Measurements from ENCODE around the gene STXBP6. TPM values are rescaled to one million over a fixed set of nuclear protein-coding genes. Genes with fewer than 3 reads are reported as not detected.
A peak's percentile ranks its signal among the peaks of the same experiment; 100 is the strongest.
"Not testable (repeated sequence)": the region's sequence is repeated elsewhere in the genome, so short reads cannot be mapped to it uniquely, and the experiment has no call there.

STXBP6 gene
- total RNA-seq, 1 donor from 2014 or later: 1.7 TPM

- Mint-ChIP-seq H3K4me3 (ENCODE audit: unreplicated experiment) (no peak overlapping the region), H3K36me3 (ENCODE audit: low read depth) (no peaks in the 10 kb centered on the region), H3K9me3 (ENCODE audit: low read depth) (no peaks in the 10 kb centered on the region), H3K27me3 (ENCODE audit: low read depth) (no peaks in the 10 kb centered on the region), H3K27ac (ENCODE audit: unreplicated experiment) (no peak overlapping the region), H3K4me1 (ENCODE audit: low read depth) (peaks cover 46% of the 10 kb centered on the region)
- no peak for DNase-seq (ENCODE audit: low spot score)
- TF ChIP-seq CTCF (IDR thresholded peaks at IDR 0.05): no peak
These were observed 210.2 kb downstream of the STXBP6 start for GRCh38 chr14:24839617-24840203.

GRCh38 chr14:24838945-24839616 is 210.9 kb downstream of the STXBP6 start:
- Mint-ChIP-seq H3K4me3 (ENCODE audit: unreplicated experiment) (no peak overlapping the region), H3K9me3 (ENCODE audit: low read depth) (no peaks in the 10 kb centered on the region), H3K27ac (ENCODE audit: unreplicated experiment) (no peak overlapping the region), H3K4me1 (ENCODE audit: low read depth) (peaks cover 46% of the 10 kb centered on the region), H3K27me3 (ENCODE audit: low read depth) (no peaks in the 10 kb centered on the region), H3K36me3 (ENCODE audit: low read depth) (no peaks in the 10 kb centered on the region)
- TF ChIP-seq CTCF (IDR thresholded peaks at IDR 0.05): no peak
- no peak for DNase-seq (ENCODE audit: low spot score)

GRCh38 chr14:24837280-24838046 is 212.5 kb downstream of the STXBP6 start:
- peaks cover 46% of the 10 kb centered on the region for H3K4me1 Mint-ChIP-seq (ENCODE audit: low read depth)

GRCh38 chr14:24836324-24836723 is 213.6 kb downstream of the STXBP6 start:
- H3K27ac Mint-ChIP-seq (ENCODE audit: unreplicated experiment); DNase-seq (ENCODE audit: low spot score); H3K9me3 Mint-ChIP-seq (ENCODE audit: low read depth); H3K27me3 Mint-ChIP-seq (ENCODE audit: low read depth); H3K4me3 Mint-ChIP-seq (ENCODE audit: unreplicated experiment); H3K36me3 Mint-ChIP-seq (ENCODE audit: low read depth): not testable (repeated sequence)
- peaks cover 46% of the 10 kb centered on the region for H3K4me1 Mint-ChIP-seq (ENCODE audit: low read depth)

More at GRCh38 chr14:24837280-24838046, 212.5 kb downstream of the STXBP6 start:
- Mint-ChIP-seq H3K27ac (ENCODE audit: unreplicated experiment) (peak overlapping the region; percentile 37), H3K9me3 (ENCODE audit: low read depth) (no peaks in the 10 kb centered on the region), H3K4me3 (ENCODE audit: unreplicated experiment) (no peak overlapping the region), H3K36me3 (ENCODE audit: low read depth) (no peaks in the 10 kb centered on the region), H3K27me3 (ENCODE audit: low read depth) (no peaks in the 10 kb centered on the region)
- no peak for TF ChIP-seq CTCF (IDR thresholded peaks at IDR 0.05)
- no peak for DNase-seq (ENCODE audit: low spot score)

GRCh38 chr14:24834956-24835355 is 215.0 kb downstream of the STXBP6 start:
- no peaks in the 10 kb centered on the region for H3K36me3 Mint-ChIP-seq (ENCODE audit: low read depth)
- TF ChIP-seq CTCF (IDR thresholded peaks at IDR 0.05): no peak
- H3K9me3 Mint-ChIP-seq (ENCODE audit: low read depth): no peaks in the 10 kb centered on the region
- no peak overlapping the region for H3K27ac Mint-ChIP-seq (ENCODE audit: unreplicated experiment)
- no peak for DNase-seq (ENCODE audit: low spot score)
- no peaks in the 10 kb centered on the region for H3K27me3 Mint-ChIP-seq (ENCODE audit: low read depth)
- peaks cover 40% of the 10 kb centered on the region for H3K4me1 Mint-ChIP-seq (ENCODE audit: low read depth)
- no peak overlapping the region for H3K4me3 Mint-ChIP-seq (ENCODE audit: unreplicated experiment)
